ENCODE measurements around the gene TPX2. TPM values are rescaled to one million over a fixed set of nuclear protein-coding genes. Genes with fewer than 3 reads are reported as not detected.

TPX2 gene
- total RNA-seq, 4 donors from 2014 or later = 0.12 to 32.4 (median 0.59) TPM; not detected in 1

GRCh38 chr20:31842471-31843157, 103.5 kb downstream of the TPX2 start:
- Histone ChIP-seq H3K4me1 (peaks cover 0 to 18% of the 10 kb centered on the region in 2 donors), H3K36me3 (no peaks in the 10 kb centered on the region)

GRCh38 chr20:31843288-31843687, 104.2 kb downstream of the TPX2 start:
- Histone ChIP-seq H3K27me3 (no peaks in the 10 kb centered on the region), H3K4me1 (peaks cover 0 to 18% of the 10 kb centered on the region in 2 donors), H3K27ac (peak overlapping the region; percentile 78 to 81), H3K4me3 (no peak overlapping the region), H3K9me3 (no peaks in the 10 kb centered on the region), H3K36me3 (no peaks in the 10 kb centered on the region)
- no peak for TF ChIP-seq CTCF (IDR thresholded peaks at IDR 0.05)
- no peak for TF ChIP-seq POLR2A (IDR thresholded peaks at IDR 0.05)
- no peak for DNase-seq
- intact Hi-C loops (cut with DNase I; ENCODE audit: low total_unique reads) = loop anchor here (10.0 kb wide), 1 partner anchor 112 kb away; the partner anchor contains the start of gene PDRG1

More at GRCh38 chr20:31842471-31843157, 103.5 kb downstream of the TPX2 start:
- intact Hi-C loops (cut with DNase I; ENCODE audit: low total_unique reads) = loop anchor here (10.0 kb wide), 1 partner anchor 112 kb away; the partner anchor contains the start of gene PDRG1
- Histone ChIP-seq H3K9me3 (no peaks in the 10 kb centered on the region), H3K27ac (peak overlapping the region; percentile 78 to 81), H3K4me3 (no peak overlapping the region), H3K27me3 (no peaks in the 10 kb centered on the region)
- TF ChIP-seq POLR2A (IDR thresholded peaks at IDR 0.05) = no peak
- no peak for TF ChIP-seq CTCF (IDR thresholded peaks at IDR 0.05)
- DNase-seq = peak; percentile 43 to 59

GRCh38 chr20:31843881-31844280, 104.8 kb downstream of the TPX2 start:
- no peak overlapping the region for H3K4me3 ChIP-seq
- no peak for TF ChIP-seq POLR2A (IDR thresholded peaks at IDR 0.05)
- TF ChIP-seq CTCF (IDR thresholded peaks at IDR 0.05) = no peak

GRCh38 chr20:31844737-31845299, 105.7 kb downstream of the TPX2 start:
- no peak for DNase-seq
- H3K27me3 ChIP-seq = no peaks in the 10 kb centered on the region
- H3K27ac ChIP-seq = peak overlapping the region; percentile 78 to 81
- TF ChIP-seq CTCF (IDR thresholded peaks at IDR 0.05) = no peak
- no peak for TF ChIP-seq POLR2A (IDR thresholded peaks at IDR 0.05)
- H3K4me3 ChIP-seq = peak overlapping the region in 1 of 2 donors; percentile 11
- H3K36me3 ChIP-seq = no peaks in the 10 kb centered on the region
- no peaks in the 10 kb centered on the region for H3K9me3 ChIP-seq
- H3K4me1 ChIP-seq = peaks cover 0 to 18% of the 10 kb centered on the region in 2 donors
- intact Hi-C loops (cut with DNase I; ENCODE audit: low total_unique reads) = loop anchor here (10.0 kb wide), 1 partner anchor 110 kb away; the partner anchor contains the start of gene PDRG1

More at GRCh38 chr20:31843881-31844280, 104.8 kb downstream of the TPX2 start:
- DNase-seq = no peak
- H3K27ac ChIP-seq = peak overlapping the region; percentile 78 to 81
- intact Hi-C loops (cut with DNase I; ENCODE audit: low total_unique reads) = loop anchor here (10.0 kb wide), 1 partner anchor 111 kb away; the partner anchor contains the start of gene PDRG1
- H3K36me3 ChIP-seq = no peaks in the 10 kb centered on the region
- peaks cover 0 to 18% of the 10 kb centered on the region in 2 donors for H3K4me1 ChIP-seq
- no peaks in the 10 kb centered on the region for H3K9me3 ChIP-seq
- no peaks in the 10 kb centered on the region for H3K27me3 ChIP-seq
